NOMO-1 (cell line): ENCODE data around the gene GUCY2F.
A peak's percentile ranks its signal among the peaks of the same experiment; 100 is the strongest.

Source experiments
- DNase-seq, 2 experiments: peaks; one replicate each; lab custom pipeline; 2025; ENCODE audit not compliant: unreplicated experiment in 2 of 2; lab: John Stamatoyannopoulos, UW

Gene GUCY2F

DNA sequence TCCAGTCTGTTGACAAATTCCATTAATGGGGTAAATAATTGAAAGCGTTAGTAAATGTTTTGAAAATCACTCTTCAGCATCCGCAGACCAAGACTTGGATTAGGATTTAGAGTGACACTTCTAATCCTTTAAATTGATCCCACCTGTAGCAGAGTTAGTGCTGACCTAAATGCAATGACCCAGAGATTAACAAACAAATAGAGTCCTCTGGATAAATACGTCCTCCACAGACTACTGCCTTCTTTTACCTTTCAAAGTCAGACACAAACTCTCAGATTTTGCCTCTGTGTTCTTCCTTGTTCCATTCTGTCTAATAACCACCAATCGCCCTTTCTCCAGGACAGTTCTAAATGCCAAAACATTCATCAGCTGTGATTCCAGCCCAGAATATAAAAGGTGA lies at the start of gene GUCY2F:
GUCY2F (minus strand) TSS at position 101 of the 400 bp plus-strand sequence. CDS start 6,150 bp downstream, outside the sequence.
- no peak for DNase-seq

DNA sequence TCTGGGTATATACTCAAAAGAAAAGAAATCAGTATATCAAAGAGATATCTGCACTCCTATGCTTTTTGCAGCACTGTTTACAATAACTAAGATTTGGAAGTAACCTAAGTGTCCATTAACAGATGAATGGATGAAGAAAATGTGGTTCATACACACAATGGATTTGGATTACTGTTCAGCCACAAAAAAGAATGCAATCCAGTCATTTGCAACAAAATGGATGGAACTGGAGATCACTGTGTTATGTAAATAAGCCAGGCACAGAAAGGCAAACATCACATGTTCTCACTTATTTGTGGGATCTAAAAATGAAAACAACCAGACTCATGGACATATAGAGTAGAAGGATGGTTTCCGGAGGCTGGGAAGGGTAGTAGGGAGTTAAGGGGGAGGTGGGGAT lies 37.1 kb upstream of the GUCY2F start:
- no peak for DNase-seq

DNA sequence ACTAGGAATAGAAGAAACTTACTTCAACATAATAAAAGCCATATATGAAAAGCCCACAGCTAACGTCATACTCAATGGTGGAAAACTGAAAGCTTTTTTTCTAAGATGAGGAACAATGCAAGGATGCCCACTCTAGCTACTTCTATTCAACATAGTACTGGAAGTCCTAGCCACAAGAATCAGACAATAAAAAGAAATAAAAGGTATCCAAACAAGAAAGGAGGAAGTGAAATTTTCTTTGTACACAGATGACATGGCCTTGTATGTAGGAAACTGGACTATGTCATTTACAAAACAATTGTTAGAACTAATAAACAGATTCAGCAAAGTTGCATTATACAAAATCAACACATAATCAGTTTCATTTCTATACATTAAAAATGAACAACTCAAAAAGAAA lies 29.2 kb upstream of the GUCY2F start:
- DNase-seq: peak in 1 of 2 experiments; percentile 13

DNA sequence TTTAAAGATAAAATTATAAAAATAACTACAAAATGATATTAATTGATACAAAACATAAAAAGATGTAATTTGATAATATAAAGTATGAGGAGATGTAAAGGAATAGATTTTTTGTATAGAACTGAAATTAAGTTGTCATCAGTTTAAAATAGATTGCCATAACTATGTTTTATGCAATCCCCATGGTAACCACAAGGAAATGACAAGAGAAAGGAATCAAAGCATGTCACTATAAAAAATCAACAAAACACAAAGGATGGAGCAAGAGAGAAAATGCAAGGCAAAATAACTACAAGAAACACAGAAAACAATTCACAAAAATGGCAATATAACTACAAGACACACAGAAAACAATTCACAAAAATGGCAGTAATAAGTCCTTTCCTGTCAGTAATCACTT lies 27.0 kb upstream of the GUCY2F start:
- no peak for DNase-seq

DNA sequence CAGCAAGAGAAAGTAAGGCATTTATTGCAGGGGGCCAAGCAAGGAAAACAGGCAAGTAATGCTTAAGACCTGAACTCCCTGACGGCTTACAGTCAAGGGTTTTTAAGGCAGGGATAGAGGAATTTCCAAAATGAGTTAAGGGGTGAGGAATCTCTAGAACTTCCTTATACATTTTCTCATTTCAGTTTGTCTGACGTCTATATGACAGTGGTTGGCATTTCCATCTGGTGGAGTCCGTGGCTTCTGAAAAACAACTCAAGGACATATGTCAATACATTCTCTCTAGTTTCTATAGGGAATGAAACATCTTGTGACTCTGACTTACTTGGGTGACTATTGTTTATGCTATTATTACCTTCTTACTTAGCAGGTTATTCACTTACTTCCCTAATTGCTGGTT lies 19.3 kb upstream of the GUCY2F start:
- DNase-seq: no peak

DNA sequence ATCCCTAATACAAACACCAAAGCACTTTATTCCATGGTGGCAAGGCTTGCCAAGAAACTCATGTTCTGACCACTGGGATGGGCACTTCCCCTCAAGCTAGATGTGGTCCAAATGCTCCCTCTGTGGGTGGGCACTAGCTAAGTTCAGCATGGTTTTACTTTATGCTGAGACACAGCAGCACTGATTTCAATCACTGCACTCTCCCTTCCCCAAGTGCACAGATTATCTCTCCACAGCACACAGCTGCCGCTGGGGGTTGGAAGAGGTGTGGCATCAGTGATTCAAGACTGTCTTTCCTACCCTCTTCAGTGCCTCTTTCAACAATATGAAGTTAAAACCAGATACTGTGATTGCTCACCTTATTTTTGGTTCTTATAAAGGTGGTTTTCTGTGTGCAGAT lies 16.5 kb upstream of the GUCY2F start:
- DNase-seq: no peak

DNA sequence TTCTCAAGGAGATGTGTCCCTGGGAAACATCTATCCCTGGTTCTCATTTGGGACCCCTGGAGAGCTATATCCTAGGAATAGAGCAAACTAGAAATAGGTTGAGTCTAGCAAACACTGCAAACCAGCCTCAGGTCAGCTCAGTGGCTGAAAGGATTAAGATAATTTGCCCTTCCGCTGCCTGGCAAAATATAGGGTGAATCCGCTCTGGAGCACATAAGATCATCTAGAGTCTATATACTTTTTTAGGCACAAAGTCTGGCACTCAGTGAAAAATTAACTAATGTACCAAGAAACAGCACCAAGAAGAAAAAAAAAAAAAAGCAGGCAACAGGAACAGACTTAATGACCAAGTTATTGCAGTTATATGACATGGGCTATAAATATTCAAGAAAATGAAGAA lies 7.3 kb upstream of the GUCY2F start:
- peak in 1 of 2 experiments; percentile 4 for DNase-seq

DNA sequence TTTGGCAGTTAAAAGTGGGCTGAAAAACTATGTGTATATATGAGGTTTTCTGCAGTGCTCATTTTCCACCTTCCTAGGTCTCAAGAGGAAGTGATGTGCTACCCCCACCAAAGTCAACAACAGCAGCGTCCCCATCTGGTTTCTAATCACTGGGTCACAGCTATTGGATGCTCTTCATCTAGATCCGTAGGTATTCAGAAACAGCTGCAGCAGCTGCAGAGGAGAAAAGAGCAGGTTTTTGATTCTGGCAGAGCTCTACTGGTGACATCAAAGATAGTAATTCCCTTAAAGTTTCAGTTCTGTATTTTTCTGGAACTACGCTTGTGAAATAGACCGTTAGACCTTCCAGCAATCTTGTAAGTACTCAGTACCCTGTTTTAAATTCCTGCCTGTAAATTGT lies 5.8 kb upstream of the GUCY2F start:
- peak; percentile 60 to 86 for DNase-seq

DNA sequence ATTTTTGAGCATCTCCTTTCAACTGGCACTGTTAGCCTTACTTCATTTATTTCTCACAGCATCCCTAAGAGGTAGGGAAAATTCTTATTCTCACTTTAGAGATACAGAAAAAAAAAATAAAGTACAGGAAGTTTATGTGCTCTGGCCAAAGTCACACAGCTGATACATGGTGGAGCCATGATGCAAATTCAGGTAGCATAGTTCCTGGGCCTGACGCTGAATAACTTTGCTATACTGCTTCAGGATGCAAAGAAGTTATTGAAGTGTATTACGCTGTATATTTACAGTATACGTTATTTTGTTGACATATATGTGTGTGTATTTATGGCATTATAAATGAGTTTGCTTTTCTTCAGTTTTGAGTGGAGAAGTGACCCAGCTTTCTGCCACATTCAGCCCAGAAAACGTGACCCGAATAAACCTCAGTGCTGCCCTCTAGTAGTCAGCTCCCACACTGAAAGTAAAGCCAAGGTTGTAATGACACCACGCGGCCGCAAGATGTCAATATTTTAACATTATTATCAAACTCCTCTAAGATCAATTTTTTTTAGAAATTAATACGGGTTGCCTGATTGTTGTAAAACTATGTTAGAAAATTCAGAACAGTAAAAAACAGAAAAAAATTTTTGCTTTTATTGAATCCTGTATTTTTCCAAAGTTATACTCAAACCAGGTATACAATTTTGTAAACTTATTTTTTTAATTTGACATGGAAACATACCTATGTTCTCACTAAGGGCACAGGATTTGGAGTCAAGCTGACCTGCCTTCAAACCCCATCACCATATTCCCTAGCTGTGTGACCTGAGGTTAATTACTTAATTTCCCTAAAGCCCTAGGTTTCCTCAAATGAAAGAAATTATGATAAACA lies 3.8 kb upstream of the GUCY2F start:
- DNase-seq: peak; percentile 69 to 73

DNA sequence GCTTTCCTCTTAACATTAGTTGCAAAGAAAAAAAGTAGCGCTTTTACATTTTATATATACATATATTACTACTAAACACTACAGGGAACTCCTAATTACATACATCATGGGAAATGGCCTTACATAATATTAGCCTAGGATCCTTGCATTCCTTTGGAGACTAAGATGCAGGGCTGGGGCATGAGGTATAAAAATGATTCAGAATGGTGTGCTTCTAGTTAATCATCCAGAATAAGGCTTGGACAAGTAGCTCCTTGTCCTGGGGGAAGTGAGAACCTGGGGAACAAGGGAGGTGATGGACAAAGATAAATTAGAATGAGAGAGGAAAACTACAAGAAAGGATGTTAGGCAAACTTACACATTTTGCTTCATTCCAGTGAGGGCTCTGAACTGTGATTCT lies 3.0 kb upstream of the GUCY2F start:
- no peak for DNase-seq

DNA sequence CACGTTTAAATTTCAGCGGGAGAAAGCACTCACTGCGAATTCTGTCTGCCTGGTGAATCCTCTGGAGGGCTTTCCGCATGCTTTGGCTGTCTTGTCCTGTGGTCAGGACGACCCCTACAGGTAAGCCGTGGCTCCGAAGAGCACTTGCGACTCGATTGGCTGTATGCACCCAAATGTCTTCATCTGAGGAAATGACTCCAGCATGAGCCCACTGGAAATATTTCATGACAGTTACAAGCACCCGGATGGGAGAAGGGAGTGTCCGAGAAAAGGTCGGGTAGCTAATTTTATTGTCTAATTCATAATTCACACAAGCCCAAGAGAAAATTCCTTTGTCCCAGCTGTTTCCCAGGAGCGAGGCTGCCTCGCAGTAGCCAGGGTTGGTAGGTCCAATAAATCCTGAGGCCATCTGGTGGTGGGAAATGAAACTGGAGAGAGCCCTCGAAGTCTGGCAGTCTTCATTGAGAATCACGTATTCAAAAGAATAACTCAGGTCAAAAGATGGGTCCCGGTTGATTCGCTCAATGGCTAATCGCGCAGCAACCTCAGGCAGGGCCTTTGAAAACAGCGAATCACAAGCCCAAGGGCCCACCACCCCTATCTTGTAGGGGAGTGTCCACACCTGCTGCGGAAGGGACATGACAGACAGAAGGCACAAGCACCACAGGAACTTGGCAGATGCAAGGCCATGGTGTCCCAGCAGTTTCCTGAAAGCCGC lies 6.6 kb downstream of the GUCY2F start:
- peak; percentile 38 to 56 for DNase-seq

DNA sequence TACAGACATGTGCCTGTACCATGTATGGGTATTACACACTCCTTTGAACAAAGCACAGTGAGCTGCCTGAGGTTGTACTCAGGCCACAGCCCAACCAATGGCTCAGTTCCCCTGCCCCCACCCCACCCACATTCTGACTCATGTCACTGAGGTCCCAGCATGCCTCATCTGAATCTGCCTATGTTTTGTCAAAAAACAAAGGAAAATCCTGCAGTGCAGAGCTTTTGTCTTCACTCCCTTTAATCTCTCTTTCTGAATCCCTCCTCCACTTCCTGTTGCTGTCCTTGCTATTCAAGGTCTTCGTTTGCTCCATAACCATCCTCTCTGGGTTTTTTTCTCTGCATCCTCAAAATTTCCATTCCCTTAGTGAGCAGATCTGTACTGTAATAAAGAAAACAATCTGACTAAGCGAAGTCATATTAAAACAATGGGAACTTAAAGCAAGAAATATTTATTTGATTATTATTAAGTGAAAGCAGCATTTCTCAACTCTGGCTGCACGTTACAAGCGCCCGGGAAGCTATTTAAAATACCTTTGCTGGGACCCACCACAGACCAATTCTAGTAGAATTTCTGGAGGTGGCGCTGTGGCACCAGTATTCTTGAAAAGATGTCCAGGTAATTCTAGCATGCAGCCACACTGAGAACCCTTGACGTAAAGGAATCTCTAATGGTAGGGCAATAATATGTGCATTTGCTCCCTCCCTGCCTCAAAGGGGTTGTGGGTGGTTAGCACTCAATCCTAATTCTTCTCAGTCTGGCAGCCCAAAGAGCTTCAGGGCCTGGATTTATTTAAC lies 8.7 kb downstream of the GUCY2F start:
- no peak for DNase-seq

DNA sequence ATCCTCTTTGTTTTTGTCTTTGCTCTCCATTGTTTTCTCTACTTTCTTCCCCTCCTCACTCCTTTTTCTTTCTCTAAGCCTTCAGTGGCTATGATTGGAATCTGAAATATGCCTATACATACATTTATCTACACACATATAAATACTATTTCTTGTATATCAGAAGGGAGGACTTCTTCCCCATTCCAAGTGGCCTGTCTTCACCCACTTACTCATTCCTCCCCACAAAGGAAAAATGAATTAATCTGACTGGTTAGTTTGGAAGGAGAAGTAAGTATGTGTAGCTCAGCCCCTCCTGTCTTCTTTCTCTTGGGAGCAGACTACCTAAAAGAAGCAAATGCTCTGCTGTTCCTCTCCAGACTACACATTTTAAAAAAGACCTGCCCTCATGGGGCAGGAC lies 17.7 kb downstream of the GUCY2F start:
- DNase-seq: no peak

DNA sequence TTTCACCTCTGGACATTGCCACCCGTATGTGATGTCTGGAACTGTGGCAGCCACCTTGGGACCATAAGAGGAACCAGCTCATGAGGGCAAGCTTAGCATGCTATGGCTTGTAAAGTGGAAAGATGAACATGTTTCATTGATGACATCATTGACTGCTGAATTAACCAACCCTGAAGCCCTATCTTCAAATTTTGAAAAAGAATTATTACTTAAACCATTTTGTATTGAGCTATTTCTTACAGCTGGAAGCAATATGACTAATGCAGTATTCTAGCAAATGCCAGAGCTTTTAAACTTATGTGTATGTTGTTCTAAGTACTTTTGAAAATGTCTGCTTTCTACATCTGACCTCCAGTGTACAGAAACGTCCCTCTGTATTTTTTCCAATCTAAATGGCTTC lies 18.1 kb downstream of the GUCY2F start:
- no peak for DNase-seq

DNA sequence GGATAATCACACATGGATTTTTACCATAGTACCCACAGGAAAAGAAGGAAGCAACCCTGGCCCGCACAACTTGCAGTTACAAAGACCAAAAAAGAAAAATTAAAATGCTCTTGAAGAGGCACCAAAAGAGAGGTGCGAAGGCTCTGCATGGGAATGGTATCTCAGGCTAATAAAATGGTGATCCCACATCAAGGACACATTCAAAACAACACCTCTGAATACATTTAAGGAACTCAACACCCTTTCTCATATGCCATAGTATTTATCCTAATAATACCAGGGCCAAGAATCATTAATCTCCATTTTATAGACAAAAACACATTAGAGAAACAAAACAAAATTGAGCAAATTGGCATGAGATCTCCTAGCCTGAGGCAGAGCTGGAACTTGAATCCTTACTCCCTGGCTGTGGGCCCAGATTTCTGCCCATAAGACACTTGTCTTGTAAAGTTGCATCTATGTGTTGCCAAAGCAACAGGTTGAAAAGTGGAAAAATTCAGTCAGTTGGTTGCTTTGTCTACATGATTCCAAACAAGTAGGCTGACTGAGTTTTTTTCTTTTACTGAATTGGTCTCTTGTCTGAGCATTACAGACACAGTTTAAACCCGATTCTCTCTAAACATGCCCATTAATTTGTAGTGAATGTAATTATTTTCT lies 33.5 kb downstream of the GUCY2F start:
- DNase-seq: no peak

DNA sequence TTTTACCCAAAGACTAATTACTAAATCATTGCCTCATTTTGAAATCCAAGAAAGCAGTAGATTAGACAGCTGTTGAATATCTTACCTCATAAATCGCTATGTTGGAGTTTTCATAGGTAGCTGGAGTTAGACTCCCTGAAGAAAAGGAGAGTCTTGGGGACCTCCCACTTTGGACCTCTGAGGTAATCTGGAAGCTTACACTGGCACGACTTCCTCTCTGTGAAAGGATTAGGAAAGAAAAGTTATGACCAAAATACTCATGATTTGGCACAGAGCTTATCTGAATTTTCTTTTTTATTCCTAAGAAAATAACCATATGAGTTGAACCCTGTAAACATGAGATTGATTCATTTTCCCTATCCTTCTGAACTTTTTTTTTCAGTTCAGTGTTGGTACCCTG lies 40.6 kb downstream of the GUCY2F start:
- no peak for DNase-seq

DNA sequence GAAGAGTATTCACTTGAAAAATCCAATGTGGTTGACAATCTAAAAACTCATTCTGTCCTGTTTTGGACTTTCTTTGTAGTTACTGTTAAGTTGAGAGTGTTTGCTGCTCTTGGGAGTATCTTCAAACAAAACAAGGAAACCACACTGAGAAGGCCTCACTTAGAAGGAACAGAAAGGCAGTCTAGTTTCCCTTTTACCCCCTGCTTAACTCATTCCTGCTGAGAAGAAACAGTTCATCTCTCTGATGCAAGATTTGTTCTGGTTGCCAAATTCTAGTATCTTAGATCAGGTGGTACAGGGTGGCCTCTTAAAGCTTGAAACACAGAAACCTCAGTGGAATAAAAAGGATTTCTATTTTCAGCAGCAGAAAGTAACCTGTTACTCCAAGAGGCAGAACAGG lies 41.4 kb downstream of the GUCY2F start:
- DNase-seq: peak; percentile 61 to 77

DNA sequence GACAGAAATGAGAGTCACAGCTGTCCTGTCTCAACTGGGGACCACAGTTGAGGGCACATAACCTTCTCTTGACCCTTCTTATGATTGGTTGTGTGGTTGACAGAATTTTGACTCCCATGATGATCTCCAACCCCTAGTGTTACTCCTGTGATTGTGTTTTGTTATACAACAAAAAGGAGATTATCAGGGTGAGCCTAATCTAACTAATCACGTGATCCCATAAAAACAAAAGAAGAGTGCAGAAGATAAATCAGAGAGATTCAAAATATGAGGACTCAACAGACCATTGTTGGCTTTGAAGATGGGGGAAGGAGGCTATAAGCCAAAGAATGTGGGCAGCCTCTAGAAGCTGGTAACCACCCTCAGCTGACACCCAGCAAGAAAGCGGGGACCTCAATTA lies 72.7 kb downstream of the GUCY2F start:
- DNase-seq: no peak

DNA sequence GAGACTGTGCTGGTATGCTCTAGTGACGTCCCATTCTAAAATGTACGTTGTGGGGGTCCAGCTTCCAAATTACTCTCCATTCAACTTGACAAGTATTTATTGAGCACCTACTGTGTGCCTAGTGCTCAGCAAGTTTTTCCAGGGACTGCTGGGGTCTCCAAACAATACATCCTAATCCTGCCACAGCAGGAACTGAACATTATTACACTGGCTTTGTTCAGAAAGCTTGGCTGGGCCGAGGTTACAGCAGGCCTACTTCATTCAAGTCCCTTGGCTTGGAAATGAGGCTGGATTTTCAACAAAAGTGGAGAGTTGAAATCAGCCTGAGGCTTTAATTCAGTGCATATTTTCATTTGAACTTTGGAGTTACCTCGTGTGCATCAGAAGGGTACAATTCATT lies 78.0 kb downstream of the GUCY2F start:
- no peak for DNase-seq

DNA sequence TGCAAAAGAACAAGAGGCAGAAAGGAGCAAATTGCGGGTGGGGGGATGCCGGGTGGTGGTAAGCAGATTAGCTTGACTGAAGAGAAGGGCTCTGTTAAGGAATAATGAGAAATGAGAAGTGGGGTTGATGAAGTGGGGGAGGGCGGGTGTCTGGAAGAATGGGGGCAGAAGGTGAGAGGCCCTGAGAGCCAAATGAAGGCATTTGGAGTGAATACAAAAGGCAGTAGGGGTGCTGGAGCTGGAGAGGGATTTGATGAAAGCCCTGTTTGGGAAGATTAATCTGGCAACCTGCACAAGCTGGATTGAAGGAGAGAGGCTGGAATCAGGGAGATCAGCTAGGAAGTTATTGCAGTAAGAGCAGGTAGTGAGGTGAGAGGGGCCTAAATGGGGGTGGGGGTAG lies 82.1 kb downstream of the GUCY2F start:
- DNase-seq: no peak

DNA sequence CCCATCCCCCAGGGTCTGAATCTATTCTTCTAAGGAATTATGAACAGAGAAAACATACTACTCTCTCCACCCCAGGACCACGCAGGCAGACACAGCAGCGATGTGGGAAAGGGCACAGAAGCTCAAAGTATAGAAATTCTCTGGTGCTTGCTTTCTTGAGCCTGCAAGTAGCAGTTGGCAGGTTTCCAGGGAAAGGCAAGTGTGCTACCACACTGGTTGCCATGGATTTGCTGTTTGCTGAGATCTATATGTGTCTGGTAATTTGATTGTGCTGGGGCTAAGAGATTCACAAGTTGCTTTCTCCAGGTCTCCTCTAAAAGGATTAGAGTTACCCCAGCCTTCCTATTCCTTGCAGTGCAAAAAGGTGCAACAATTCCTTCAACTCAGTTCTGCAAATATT lies 83.1 kb downstream of the GUCY2F start:
- DNase-seq: no peak
